GM19455 (cell line): ENCODE results near the gene SLC35G4.
"Not testable (repeated sequence)": the region's sequence is repeated elsewhere in the genome, so short reads cannot be mapped to it uniquely, and the experiment has no call there.

ENCODE experiments used
- ATAC-seq: cut with Tn5 transposase; IDR thresholded peaks from one replicate; pipeline ENCODE4 v1.9.1; 2021; ENCODE audit not compliant: unreplicated experiment

Gene SLC35G4

DNA sequence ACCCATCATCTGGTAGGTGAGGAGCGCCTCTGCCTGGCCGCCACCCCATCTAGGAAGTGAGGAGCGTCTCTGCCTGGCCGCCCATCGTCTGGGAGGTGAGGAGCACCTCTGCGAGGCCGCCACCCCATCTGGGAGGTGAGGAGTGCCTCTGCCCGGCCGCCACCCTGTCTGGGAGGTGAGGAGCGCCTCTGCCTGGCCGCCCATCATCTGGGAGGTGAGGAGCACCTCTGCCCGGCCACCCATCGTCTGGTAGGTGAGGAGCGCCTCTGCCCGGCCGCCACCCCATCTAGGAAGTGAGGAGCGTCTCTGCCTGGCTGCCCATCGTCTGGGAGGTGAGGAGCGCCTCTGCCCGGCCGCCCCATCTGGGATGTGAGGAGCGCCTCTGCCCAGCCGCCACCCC lies 4.2 kb downstream of the SLC35G4 start:
- ATAC-seq, result not testable (repeated sequence)

DNA sequence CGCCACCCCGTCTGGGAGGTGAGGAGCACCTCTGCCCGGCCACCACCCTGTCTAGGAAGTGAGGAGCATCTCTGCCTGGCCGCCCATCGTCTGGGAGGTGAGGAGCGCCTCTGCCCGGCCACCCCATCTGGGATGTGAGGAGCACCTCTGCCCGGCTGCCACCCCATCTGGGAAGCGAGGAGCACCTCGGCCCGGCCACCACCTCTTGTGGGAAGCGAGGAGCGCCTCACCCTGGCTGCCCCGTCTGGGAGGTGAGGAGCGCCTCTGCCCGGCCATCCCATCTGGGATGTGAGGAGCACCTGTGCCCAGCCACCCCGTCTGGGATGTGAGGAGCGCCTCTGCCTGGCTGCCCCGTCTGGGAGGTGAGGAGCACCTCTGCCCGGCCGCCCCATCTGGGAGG lies 4.6 kb downstream of the SLC35G4 start:
- not testable (repeated sequence) for ATAC-seq

DNA sequence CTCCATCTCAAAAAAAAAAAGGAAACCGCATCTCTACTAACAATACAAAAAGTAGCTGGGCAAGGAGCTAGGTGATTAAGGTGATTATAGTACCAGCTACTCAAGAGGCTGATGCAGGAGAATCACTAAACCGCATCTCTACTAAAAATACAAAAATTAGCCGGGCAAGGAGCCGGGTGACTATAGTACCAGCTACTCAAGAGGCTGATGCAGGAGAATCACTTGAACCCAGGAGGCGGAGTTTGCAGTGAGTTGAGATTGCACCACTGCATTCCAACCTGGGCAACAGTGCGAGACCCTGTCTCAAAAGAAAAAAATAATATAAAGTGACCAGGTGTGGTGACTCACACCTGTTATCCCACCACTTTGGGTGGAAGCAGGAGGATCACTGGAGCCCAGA lies 5.6 kb downstream of the SLC35G4 start:
- not testable (repeated sequence) for ATAC-seq

DNA sequence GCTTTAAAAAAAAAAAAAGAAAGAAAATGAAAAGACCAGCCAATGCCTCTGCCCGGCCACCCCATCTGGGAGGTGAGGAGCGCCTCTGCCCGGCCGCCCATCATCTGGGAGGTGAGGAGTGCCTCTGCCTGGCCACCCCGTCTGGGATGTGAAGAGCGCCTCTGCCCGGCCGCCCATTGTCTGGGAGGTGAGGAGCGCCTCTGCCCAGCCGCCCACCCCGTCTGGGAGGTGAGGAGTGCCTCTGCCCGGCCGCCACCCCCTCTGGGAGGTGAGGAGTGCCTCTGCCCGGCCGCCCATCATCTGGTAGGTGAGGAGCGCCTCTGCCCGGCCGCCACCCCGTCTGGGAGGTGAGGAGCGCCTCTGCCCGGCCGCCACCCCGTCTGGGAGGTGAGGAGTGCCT lies 37.9 kb downstream of the SLC35G4 start:
- not testable (repeated sequence) for ATAC-seq

DNA sequence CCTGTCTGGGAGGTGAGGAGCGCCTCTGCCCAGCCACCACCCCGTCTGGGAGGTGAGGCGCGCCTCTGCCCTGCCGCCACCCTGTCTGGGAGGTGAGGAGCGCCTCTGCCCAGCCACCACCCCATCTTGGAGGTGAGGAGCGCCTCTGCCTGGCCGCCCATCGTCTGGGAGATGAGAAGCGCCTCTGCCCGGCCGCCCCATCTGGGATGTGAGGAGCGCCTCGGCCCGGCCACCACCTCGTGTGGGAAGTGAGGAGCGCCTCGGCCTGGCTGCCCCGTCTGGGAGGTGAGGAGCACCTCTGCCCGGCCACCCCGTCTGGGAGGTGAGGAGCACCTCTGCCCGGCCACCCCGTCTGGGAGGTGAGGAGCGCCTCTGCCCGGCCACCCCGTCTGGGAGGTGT lies 38.4 kb downstream of the SLC35G4 start:
- ATAC-seq, result not testable (repeated sequence)

DNA sequence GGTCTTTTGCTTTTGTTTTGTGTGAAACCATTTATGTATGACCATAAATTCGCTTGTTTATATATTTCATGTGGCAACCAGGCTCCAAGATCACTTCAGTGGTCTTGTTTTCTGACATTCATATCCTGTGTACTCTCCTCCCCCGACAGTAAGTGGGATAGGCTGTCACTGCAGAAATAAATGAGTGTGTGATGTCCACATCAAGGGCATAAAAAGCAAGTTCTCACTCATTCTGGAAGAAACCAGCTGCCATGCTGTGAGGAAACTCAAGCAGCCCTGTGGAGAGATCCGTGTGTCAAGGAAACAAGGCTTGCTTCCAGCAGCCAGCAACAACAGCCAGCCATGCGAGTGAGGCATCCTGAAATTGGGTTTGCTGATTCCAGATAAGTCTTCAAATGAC lies 40.4 kb downstream of the SLC35G4 start:
- no peak for ATAC-seq

DNA sequence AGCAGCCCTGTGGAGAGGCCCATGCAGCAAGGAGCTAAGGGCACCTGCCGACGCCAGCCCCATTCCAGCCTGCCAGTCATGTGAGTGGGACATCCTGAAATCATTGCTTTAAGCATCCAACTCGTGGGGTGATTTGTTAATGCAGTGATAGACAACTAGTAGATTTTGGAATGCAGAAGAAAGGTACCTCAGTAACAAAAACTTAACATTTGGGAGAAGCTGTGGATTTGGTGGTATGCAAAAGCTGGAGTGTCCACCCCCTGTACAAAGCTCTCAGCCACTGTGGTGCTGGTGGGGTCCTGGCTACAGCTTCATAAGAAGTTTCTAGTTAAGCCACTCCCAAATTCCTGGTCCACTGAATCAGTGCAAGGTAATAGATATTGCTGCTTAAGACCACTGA lies 42.5 kb downstream of the SLC35G4 start:
- ATAC-seq, result no peak

DNA sequence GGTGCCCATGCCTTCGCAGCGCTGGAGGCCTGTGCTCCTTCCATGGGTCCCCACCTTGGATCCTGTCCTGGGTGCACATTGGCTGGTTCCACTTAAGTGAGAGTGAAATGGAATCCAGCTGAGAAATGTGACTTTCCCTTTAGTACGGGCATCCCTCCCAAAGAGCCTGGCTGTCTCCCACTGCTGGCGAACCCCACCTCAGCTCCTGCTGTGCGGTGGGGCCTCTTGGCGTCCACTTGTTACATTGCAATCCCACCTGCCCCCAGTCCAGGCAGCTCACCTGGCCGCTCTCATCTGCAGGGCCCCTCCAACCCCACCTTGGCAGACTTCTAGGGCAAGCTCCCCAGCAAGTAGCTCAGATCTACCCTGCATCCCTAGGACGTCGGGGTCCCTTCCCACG lies 44.1 kb downstream of the SLC35G4 start:
- ATAC-seq, result no peak

DNA sequence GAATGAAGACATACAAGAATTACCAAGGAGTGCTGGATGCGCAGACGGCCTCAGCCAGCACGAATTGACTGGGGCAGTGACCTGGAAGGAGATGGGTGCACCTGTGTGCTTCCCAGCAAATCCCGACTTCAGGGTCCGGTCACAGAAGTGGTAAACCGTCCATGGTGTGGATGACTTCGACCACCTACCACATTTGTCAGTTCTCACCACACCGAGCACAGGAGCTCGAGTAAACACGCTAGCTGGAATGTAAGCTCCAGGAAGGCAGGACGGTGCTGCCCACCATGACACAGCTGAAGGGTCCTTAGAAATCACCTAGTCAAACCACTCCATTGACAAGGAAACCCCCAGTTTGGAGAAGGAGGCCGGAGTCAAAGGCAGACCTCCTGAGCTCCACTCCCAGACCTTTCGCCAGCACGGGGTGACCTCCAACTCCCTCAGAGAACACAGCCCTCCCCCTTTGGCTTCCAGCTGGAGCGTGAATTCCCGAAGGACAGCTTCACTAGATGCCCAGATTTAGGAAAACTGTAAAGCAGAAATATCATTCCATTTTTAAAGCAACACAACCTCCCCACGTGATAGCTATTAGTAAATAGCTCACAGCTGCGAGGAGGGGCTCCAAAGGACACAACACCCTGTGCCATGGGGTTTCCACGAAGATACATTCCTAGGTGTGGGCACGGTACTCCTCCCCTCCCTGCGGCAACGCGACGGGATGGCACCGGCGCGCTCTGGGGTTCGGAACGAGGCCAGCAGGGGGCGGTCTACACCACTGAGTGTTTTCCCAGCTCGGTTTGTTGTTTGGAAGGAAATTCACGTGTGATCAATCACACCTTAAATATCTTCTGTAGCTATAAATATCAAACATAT lies 45.6 kb downstream of the SLC35G4 start:
- ATAC-seq, result no peak

DNA sequence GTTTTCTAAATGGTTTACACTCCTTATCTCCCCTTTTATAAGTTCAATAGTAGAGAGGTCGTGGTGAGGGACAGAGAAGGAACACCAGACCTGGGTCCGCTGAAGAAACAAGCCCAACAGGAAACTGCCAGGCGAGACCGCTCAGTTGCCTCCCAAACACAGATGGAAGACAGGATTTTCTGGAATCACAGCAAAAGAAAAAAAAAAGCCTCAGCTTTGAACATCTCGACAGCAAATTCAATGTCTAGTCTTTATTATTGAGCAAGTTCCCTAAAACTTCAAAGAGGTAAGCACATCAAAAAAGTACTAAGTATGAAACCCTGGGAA lies 46.2 kb downstream of the SLC35G4 start:
- no peak for ATAC-seq

DNA sequence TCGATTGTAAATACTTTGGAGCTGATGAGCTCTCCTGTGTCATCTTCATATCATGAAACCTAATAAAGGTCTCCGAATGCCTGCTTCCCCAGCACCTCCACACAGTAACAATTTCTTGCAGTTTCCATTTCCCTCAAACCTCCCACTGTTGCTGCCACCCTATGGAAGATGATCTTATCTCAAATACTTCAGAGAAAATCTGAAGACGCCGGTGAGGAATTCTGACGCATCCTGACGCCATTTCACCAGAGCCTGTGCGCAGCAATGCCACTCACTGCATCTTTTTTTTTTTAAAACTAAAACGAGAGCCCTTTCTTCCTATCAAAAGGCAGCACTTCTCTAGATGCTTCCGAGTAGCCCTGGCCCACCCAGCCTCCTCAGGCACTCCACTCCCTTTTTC lies 47.8 kb downstream of the SLC35G4 start:
- no peak for ATAC-seq

DNA sequence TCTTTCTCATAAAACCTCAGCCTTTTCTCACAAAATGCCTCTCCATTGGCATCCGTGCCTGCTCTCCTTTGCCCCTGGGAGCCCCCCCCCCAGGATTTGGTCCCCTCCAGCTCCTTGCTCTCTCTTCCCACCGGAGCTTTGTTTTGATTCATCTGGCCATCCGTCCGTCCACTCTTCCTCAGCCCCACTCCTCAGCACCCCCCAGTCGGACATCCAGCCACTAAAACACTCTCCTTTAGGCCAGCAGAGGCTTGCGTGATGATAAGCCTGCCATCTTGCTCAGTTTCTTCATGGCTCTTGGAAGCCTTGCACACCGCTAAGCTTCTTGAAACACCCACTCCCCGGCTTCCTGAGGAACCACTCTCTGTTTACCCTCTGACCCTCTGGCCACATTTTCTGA lies 48.2 kb downstream of the SLC35G4 start:
- no peak for ATAC-seq

DNA sequence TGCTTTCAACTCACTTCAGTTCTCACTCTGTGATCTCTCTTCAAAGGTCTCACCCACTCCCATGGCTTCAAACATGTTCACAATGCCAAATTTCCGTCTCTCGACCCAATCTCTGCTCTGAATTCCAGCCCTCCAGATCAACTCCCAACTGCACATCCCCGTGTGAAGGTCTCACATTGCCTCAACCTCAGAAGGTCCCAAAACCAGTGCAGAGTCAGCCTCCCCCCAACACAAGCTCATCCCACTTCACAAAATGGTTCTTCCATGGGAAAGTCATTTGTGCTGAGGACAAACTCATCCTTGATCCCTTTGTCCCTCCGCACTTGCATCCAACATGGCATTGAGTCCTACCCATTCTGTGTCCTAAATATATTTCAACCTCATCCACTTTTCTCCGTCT lies 48.6 kb downstream of the SLC35G4 start:
- ATAC-seq, result no peak

DNA sequence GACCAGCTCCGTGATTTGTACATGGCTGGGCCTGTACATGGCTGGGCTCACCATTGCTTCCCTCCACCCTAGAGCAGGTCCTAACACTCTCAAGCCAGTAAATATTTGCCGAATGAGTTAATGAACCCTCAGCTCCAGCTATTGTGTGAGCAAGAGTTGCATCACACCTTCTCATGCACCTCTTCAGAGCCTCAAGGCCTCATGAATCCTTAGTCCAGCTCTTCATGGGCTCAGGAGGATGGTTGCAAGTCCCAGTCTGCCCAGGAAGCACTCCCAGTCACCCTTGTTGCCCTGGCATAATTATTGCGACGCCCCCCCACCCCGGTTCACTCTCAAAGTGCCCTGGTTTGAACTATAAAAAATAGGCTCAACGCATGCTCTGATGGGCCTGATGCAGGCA lies 49.6 kb downstream of the SLC35G4 start:
- ATAC-seq, result no peak
